ENCODE results near the gene RAB30. TPM values are rescaled to one million over a fixed set of nuclear protein-coding genes. Genes with fewer than 3 reads are reported as not detected.

The RAB30 gene
- total RNA-seq, 4 donors from 2014 or later = 29.8 to 57.1 (median 33.9) TPM

- Histone ChIP-seq H3K36me3 (no peaks in the 10 kb centered on the region), H3K9me3 (no peaks in the 10 kb centered on the region), H3K27me3 (no peaks in the 10 kb centered on the region), H3K27ac (peak overlapping the region; percentile 63 to 89 (median 74)), H3K4me3 (no peak overlapping the region), H3K4me1 (peaks cover 68 to 77% of the 10 kb centered on the region in 2 donors)
- TF ChIP-seq, protein P1, sequence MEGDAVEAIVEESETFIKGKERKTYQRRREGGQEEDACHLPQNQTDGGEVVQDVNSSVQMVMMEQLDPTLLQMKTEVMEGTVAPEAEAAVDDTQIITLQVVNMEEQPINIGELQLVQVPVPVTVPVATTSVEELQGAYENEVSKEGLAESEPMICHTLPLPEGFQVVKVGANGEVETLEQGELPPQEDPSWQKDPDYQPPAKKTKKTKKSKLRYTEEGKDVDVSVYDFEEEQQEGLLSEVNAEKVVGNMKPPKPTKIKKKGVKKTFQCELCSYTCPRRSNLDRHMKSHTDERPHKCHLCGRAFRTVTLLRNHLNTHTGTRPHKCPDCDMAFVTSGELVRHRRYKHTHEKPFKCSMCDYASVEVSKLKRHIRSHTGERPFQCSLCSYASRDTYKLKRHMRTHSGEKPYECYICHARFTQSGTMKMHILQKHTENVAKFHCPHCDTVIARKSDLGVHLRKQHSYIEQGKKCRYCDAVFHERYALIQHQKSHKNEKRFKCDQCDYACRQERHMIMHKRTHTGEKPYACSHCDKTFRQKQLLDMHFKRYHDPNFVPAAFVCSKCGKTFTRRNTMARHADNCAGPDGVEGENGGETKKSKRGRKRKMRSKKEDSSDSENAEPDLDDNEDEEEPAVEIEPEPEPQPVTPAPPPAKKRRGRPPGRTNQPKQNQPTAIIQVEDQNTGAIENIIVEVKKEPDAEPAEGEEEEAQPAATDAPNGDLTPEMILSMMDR (IDR thresholded peaks at IDR 0.05 in 4 of 5, conservative IDR thresholded peaks at IDR 0.05 in 1 of 5) = no peak
- TF ChIP-seq POLR2A (IDR thresholded peaks at IDR 0.05) = no peak
- DNase-seq = peak; percentile 87 to 88
- ATAC-seq = peak; percentile 92 to 95
- in situ Hi-C loops (cut with MboI; ENCODE audit: low sequenced_read_pairs in 4 of 4) = no loop called here
- intact Hi-C loops (cut with DNase I; ENCODE audit: low total_unique reads) = no loop called here
Measured at GRCh38 chr11:83019888-83020579, 51.7 kb downstream of the RAB30 start.

- H3K4me3 ChIP-seq = no peak overlapping the region
- intact Hi-C loops (cut with DNase I; ENCODE audit: low total_unique reads) = no loop called here
- no peaks in the 10 kb centered on the region for H3K27me3 ChIP-seq
- DNase-seq (no peak), ATAC-seq (no peak)
- TF ChIP-seq, protein P1 (IDR thresholded peaks at IDR 0.05 in 4 of 5, conservative IDR thresholded peaks at IDR 0.05 in 1 of 5) = no peak
- TF ChIP-seq POLR2A (IDR thresholded peaks at IDR 0.05) = no peak
- H3K4me1 ChIP-seq = peaks cover 71 to 76% of the 10 kb centered on the region in 2 donors
- H3K36me3 ChIP-seq = no peaks in the 10 kb centered on the region
- no peaks in the 10 kb centered on the region for H3K9me3 ChIP-seq
- in situ Hi-C loops (cut with MboI; ENCODE audit: low sequenced_read_pairs in 4 of 4) = no loop called here
- peak overlapping the region; percentile 4 to 89 (median 43) for H3K27ac ChIP-seq
Measured at GRCh38 chr11:83014951-83015350, 56.7 kb downstream of the RAB30 start.

GRCh38 chr11:83012168-83013067 is 59.3 kb downstream of the RAB30 start:
- intact Hi-C loops (cut with DNase I; ENCODE audit: low total_unique reads) = no loop called here
- ATAC-seq (no peak), DNase-seq (no peak)
- in situ Hi-C loops (cut with MboI; ENCODE audit: low sequenced_read_pairs in 4 of 4) = no loop called here
- no peaks in the 10 kb centered on the region for H3K9me3 ChIP-seq
- no peak overlapping the region for H3K4me3 ChIP-seq
- peaks cover 75 to 77% of the 10 kb centered on the region in 2 donors for H3K4me1 ChIP-seq
- H3K27me3 ChIP-seq = no peaks in the 10 kb centered on the region
- no peaks in the 10 kb centered on the region for H3K36me3 ChIP-seq
- H3K27ac ChIP-seq = peak overlapping the region; percentile 71 to 81 (median 76)
- TF ChIP-seq POLR2A (IDR thresholded peaks at IDR 0.05) = no peak
- TF ChIP-seq, protein P1 (IDR thresholded peaks at IDR 0.05 in 4 of 5, conservative IDR thresholded peaks at IDR 0.05 in 1 of 5) = no peak

DNA sequence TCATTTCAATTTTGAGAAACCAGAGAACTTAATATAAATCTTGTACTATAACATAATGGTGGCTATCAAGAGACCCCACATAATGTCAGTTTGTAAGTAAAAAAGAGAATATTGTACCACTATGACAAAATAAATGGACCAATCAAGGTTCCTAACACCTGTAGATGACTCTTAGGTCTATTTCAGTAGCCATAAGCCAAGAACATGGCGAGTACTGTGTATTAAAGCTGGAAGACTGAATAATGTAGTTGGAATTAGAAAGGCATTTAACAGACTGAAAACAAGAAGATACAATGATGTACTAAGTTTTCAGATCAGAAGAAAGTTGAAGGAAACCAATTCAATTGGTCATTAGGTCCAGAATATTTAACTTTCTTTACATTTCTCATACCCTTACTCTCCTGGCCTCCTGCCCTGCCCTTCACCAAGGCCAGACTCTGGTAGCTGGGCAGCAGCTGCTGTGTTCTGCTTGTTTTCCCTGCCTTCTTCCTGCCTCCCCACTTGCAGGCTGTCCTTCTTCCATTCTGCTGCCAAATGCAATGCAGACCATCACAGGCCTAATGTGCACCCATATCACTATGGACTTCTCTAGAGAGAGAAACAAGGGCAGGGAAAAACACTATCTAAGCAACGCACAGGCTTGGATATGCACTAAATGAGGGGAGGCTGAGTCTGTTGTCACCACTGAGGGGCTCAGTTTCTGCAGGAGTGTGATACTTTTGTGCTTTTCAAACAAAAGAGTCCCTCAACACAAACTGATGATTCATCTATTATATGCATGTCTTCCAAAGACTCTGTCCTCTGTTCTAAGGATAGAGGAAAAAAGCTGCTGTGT is 60.1 kb downstream of the RAB30 start:
- intact Hi-C loops (cut with DNase I; ENCODE audit: low total_unique reads) (no loop called here), in situ Hi-C loops (cut with MboI; ENCODE audit: low sequenced_read_pairs in 4 of 4) (no loop called here)
- no peak overlapping the region for H3K4me3 ChIP-seq
- DNase-seq (no peak), ATAC-seq (no peak)
- H3K27ac ChIP-seq = peak overlapping the region; percentile 71 to 81 (median 76)
- H3K9me3 ChIP-seq = no peaks in the 10 kb centered on the region
- H3K4me1 ChIP-seq = peaks cover 82 to 86% of the 10 kb centered on the region in 2 donors
- no peaks in the 10 kb centered on the region for H3K27me3 ChIP-seq
- no peak for TF ChIP-seq POLR2A (IDR thresholded peaks at IDR 0.05)
- TF ChIP-seq, protein P1 (IDR thresholded peaks at IDR 0.05 in 4 of 5, conservative IDR thresholded peaks at IDR 0.05 in 1 of 5) = no peak
- H3K36me3 ChIP-seq = no peaks in the 10 kb centered on the region

Measured in gastrocnemius medialis (tissue), 4 donors.